ENCODE data around the gene YEATS4. TPM values are rescaled to one million over a fixed set of nuclear protein-coding genes. Genes with fewer than 3 reads are reported as not detected.

Gene YEATS4
- total RNA-seq, 1 donor from 2014 or later = 27.3 TPM

DNA sequence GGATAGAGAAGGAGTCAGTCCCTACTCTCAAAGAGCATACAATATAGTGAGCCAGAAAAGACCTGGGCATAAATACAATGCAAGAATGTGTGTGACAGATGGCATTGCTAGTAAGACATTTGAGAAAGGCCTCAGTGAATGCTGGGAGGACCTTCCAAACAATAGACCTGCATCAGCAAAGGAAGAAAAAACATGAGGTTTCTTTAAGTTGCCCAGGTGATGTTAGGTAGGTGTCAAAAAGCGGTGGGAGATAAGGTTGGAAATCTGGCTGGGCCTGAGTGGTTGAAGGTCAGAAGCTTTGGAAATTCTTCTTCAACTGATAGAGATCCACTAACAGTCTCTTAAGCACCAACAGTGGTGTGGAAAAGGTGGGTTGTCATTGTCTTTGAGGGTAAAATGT is 60.2 kb downstream of the YEATS4 start:
- H3K36me3 Mint-ChIP-seq (ENCODE audit: unreplicated experiment) = no peaks in the 10 kb centered on the region
- no peaks in the 10 kb centered on the region for H3K4me1 Mint-ChIP-seq (ENCODE audit: low read depth, unreplicated experiment)
- DNase-seq = no peak
- TF ChIP-seq CTCF (IDR thresholded peaks at IDR 0.05; ENCODE audit: partially characterized antibody, unreplicated experiment) = no peak
- no peak overlapping the region for H3K27ac Mint-ChIP-seq (ENCODE audit: unreplicated experiment)
- peaks cover 2% of the 10 kb centered on the region for H3K9me3 Mint-ChIP-seq (ENCODE audit: unreplicated experiment)
- no peaks in the 10 kb centered on the region for H3K27me3 Mint-ChIP-seq (ENCODE audit: unreplicated experiment)
- no peak overlapping the region for H3K4me3 Mint-ChIP-seq (ENCODE audit: unreplicated experiment)

DNA sequence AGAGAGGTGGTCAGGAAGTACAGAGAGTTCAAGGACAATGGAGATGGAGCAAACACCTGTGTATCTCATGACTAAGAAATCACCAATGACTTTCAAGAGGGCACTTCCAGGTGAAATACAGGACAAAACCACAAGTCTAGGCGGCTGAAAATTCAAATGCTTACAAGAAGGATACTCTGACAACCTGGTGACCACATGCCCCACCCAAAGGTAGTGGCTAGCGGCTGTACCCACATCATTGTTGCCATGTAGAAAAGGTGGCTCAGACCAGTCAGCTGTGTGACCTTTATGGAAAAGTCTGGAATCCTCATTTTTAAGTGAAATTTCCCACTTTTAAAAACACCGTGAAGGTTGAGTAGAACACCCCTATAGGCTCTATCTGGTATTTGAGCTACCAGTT is 62.0 kb downstream of the YEATS4 start:
- H3K27ac Mint-ChIP-seq (ENCODE audit: unreplicated experiment) = no peak overlapping the region
- no peaks in the 10 kb centered on the region for H3K9me3 Mint-ChIP-seq (ENCODE audit: unreplicated experiment)
- no peak for DNase-seq
- no peaks in the 10 kb centered on the region for H3K36me3 Mint-ChIP-seq (ENCODE audit: unreplicated experiment)
- H3K4me1 Mint-ChIP-seq (ENCODE audit: low read depth, unreplicated experiment) = no peaks in the 10 kb centered on the region
- TF ChIP-seq CTCF (IDR thresholded peaks at IDR 0.05; ENCODE audit: partially characterized antibody, unreplicated experiment) = no peak
- H3K4me3 Mint-ChIP-seq (ENCODE audit: unreplicated experiment) = no peak overlapping the region
- no peaks in the 10 kb centered on the region for H3K27me3 Mint-ChIP-seq (ENCODE audit: unreplicated experiment)

DNA sequence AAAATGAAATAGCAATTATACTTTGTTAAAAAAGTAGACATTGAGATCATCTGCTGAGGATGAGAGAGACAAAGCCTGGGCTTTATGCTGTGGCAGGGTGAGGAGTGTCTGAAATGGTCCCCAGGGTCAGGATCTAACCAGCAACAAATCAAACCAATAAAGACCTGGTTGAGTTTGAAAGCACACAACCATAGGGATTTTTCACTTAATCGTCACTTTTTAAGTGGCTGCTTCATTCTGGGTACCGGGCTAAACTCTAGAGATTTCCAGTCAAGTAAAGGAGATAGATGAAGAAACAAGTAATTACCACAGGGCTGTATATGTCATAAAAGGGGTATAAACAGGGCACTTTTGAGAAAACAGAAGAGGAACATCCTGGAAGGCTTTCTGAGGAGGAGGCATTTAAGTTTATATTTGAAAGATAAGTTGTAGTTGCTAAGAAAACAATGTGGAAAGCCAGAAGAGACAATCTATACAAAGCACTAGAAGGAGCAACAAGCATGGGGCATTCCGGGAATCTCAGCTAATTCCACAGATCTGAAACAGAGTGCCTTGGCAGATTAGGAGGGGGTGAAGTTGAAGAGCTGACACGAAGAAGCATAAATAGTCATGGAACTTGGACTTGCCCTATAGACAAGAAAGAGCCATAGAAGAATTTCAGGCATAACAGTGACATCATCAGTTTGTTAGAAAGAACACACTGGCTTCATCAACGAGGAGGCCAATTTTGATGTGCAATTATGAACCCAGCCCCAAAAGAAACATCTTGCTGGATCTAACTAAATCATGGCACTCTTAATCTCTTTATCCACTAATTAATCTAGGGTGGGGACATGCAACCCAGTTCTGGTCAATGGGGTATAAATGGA is 63.7 kb downstream of the YEATS4 start:
- Mint-ChIP-seq H3K4me1 (ENCODE audit: low read depth, unreplicated experiment) (no peaks in the 10 kb centered on the region), H3K4me3 (ENCODE audit: unreplicated experiment) (no peak overlapping the region), H3K36me3 (ENCODE audit: unreplicated experiment) (no peaks in the 10 kb centered on the region), H3K27me3 (ENCODE audit: unreplicated experiment) (no peaks in the 10 kb centered on the region), H3K9me3 (ENCODE audit: unreplicated experiment) (no peaks in the 10 kb centered on the region), H3K27ac (ENCODE audit: unreplicated experiment) (no peak overlapping the region)
- no peak for TF ChIP-seq CTCF (IDR thresholded peaks at IDR 0.05; ENCODE audit: partially characterized antibody, unreplicated experiment)
- no peak for DNase-seq

GRCh38 chr12:69425417-69425816 is 65.9 kb downstream of the YEATS4 start:
- no peak for DNase-seq
- no peak overlapping the region for H3K27ac Mint-ChIP-seq (ENCODE audit: unreplicated experiment)
- no peaks in the 10 kb centered on the region for H3K36me3 Mint-ChIP-seq (ENCODE audit: unreplicated experiment)
- H3K27me3 Mint-ChIP-seq (ENCODE audit: unreplicated experiment) = no peaks in the 10 kb centered on the region
- no peak overlapping the region for H3K4me3 Mint-ChIP-seq (ENCODE audit: unreplicated experiment)
- H3K4me1 Mint-ChIP-seq (ENCODE audit: low read depth, unreplicated experiment) = no peaks in the 10 kb centered on the region
- H3K9me3 Mint-ChIP-seq (ENCODE audit: unreplicated experiment) = peaks cover 1% of the 10 kb centered on the region
- no peak for TF ChIP-seq CTCF (IDR thresholded peaks at IDR 0.05; ENCODE audit: partially characterized antibody, unreplicated experiment)

GRCh38 chr12:69428351-69429073 is 69.0 kb downstream of the YEATS4 start:
- no peaks in the 10 kb centered on the region for H3K27me3 Mint-ChIP-seq (ENCODE audit: unreplicated experiment)
- no peak overlapping the region for H3K27ac Mint-ChIP-seq (ENCODE audit: unreplicated experiment)
- TF ChIP-seq CTCF (IDR thresholded peaks at IDR 0.05; ENCODE audit: partially characterized antibody, unreplicated experiment) = no peak
- no peaks in the 10 kb centered on the region for H3K36me3 Mint-ChIP-seq (ENCODE audit: unreplicated experiment)
- no peaks in the 10 kb centered on the region for H3K4me1 Mint-ChIP-seq (ENCODE audit: low read depth, unreplicated experiment)
- H3K4me3 Mint-ChIP-seq (ENCODE audit: unreplicated experiment) = no peak overlapping the region
- H3K9me3 Mint-ChIP-seq (ENCODE audit: unreplicated experiment) = peaks cover 1% of the 10 kb centered on the region
- no peak for DNase-seq
